Neural progenitor cell (in vitro differentiated cells): ENCODE results near the gene GDI2.

Source experiments
- CTCF ChIP-seq: fragments of 200-600 bp; sonication (generic); IDR thresholded peaks from 2 replicates; pipeline ENCODE4 v1.5.1; 2017; ENCODE audit warnings: antibody characterized with exemption, mild to moderate bottlenecking
- EZH2 ChIP-seq: fragments of 200-600 bp; sonication (generic); IDR thresholded peaks from 2 replicates; pipeline ENCODE4 v1.6.1; 2017; ENCODE audit warnings: antibody characterized with exemption, mild to moderate bottlenecking, moderate library complexity

GRCh38 chr10:5856701-5857004, 43.4 kb upstream of the GDI2 start:
- no peak for TF ChIP-seq CTCF
- TF ChIP-seq EZH2: no peak
